ENCODE measurements around the gene PSME3.

DNA sequence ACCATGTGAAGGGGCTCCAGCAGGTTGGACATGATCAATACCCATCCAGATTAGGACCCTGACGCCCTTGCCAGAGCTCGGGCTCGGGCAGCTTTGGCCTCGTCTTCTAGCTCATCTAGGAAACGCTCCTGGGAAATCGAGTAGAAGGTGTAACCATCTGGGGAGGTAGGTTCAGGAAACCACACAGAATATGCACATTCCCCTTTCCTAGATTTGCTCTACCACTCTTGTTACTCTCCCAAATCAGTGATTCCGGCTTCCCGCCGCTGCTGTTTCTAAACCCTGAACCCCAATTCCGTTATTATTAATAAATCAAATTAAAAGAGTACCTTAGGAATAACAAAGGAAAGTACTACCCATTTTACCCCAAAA lies 35.2 kb upstream of the PSME3 start:
- TF ChIP-seq CTCF (conservative IDR thresholded peaks at IDR 0.05) (no peak), ZFX (IDR thresholded peaks at IDR 0.05) (no peak)
